ENCODE data around the gene DDI2. TPM values are rescaled to one million over a fixed set of nuclear protein-coding genes. Genes with fewer than 3 reads are reported as not detected.

DDI2 gene
- total RNA-seq, 1 donor from 2014 or later: 13.0 TPM

- no peak for DNase-seq (ENCODE audit: low read depth in 2 of 2)
These were observed 84.5 kb downstream of the DDI2 start for GRCh38 chr1:15701784-15702183.

DNA sequence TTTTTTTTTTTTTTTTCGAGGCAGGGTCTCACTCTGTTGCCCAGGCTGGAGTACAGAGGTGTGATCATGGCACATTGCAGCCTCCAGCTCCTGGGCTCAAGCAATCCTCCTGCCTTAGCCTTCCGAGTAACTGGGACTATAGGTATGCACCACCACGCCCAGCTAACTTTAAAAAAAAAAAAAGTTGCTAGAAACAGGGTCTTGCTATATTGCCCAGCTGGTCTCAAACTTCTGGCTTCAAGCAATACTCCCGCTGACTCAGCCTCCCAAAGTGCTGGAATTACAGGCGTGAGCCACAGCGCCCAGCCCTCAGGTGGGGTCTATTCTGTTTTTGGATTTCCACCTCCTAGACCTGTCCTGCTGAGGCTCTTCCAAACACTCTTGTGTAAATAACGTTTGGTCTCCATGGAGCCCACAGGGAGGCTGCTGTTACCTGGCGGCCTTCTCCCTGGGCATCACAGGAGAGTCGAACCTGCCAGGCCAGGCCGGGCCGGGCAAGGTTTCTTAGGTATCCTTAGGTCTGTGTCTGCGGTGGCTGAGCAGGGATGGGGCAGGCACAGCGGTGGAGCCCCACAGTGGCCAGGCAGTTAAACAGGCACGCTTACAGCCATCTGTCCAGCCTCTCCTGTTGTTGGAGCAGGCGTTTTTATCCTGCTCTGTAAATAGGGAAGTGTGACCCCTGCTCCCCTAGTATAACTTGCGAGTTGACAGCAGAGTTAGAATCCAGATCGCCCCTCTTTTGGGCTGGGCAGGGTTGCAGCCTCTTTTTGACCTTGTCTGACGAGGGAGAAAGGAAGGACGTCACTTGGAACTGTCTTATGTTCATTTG, 85.7 kb downstream of the DDI2 start:
- no peak for DNase-seq (ENCODE audit: low read depth in 2 of 2)

- peak in 1 of 2 donors; percentile 42 for DNase-seq (ENCODE audit: low read depth in 2 of 2)
These were observed 86.3 kb downstream of the DDI2 start for GRCh38 chr1:15703562-15703961.

DNA sequence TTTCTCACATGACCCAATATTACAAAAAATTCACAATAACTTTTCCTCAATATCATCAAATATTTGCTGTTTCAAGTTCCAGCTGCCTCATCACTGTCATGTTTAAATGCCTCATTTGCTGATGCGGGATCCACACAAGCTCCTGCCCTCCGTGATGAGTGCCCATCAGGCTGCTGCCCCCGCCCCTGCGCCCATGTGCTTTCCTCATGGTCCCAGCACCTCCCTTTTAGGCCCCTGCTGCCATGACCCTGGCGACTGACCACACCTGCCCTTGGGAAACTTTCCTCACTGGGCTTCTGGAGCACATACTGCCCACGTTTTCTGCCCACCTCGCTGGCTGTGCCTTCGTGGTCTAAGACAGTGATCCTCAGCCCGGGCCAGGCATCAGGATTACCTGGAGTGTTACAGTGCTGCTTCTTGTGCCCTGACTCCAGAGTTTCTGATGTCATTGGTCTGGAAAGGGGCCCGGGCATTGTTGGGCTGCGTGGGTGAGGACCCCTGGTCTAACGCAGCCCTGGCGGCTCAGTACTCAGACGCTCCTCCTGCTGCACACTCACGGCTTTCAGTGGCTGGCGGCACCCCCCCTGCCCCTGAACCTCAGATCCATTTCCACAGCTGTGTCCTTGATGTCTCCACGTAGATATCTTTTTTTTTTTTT, 87.4 kb downstream of the DDI2 start:
- DNase-seq (ENCODE audit: low read depth in 2 of 2): no peak

GRCh38 chr1:15705184-15705566, 87.9 kb downstream of the DDI2 start:
- DNase-seq (ENCODE audit: low read depth in 2 of 2): no peak

- DNase-seq (ENCODE audit: low read depth in 2 of 2): no peak
These were observed 89.5 kb downstream of the DDI2 start for GRCh38 chr1:15706751-15707150.

DNA sequence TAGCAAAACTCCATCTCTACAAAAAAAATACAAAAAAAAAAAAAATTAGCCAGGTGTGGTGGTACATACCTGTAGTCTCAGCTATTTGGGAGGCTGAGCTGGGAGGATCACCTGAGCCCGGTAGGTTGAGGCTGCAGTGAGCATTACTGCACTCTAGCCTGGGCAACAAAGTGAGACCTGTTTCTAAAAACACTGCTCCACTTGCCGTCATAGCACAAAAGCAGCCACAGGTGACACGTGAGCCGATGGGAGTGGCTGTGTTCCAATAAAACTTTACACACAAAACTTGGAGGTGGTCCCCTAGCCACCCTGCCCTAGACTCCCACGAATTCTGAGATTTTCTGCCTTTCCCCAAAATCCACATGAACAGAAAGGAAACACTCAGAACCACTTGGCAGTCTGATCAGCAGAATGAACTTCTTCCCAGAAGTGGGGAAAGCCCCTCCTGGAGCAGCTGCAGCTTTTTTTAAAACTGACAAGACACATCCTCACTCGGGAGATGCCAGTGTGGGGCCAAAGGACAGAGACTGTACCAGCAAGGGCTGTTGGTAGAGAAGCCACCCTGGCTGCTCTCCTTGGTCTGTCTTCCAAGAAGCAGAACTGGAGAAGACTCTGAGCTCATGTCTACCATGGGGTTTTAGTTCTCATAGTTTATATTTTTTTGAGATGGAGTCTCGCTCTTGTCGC, 90.1 kb downstream of the DDI2 start:
- no peak for DNase-seq (ENCODE audit: low read depth in 2 of 2)

DNA sequence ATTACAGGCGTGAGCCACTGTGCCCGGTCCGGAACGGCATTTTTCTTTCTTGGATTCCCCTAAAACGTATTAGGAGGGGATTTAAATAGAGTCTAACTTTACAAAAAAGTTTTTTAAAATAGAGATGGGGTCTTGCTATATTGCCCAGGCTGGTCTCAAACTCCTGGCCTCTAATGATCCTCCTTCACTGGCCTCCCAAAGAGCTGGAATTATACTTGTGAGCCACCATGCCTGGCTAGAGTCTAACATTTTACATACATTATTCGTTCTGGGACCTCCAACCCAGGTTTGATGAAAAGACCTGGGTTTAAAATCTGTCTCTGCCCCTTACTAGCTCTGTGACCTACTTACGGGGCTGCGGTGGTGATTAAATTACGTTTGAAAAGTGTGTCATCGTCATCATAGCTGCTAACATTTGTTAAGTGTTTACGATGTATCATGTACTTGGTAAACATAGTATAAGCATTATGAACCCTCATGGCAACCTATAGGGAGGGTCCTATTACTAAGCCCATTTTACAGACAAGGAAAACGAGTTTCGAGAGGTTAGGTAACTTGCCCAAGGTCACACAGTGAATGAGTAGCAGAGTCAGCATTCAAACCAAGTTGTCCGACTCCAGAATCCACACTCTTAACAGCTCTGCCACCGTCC, 91.4 kb downstream of the DDI2 start:
- no peak for DNase-seq (ENCODE audit: low read depth in 2 of 2)

- DNase-seq (ENCODE audit: low read depth in 2 of 2): no peak
These were observed 92.0 kb downstream of the DDI2 start for GRCh38 chr1:15709226-15709625.

GRCh38 chr1:15712168-15712567, 94.9 kb downstream of the DDI2 start:
- no peak for DNase-seq (ENCODE audit: low read depth in 2 of 2)

DNA sequence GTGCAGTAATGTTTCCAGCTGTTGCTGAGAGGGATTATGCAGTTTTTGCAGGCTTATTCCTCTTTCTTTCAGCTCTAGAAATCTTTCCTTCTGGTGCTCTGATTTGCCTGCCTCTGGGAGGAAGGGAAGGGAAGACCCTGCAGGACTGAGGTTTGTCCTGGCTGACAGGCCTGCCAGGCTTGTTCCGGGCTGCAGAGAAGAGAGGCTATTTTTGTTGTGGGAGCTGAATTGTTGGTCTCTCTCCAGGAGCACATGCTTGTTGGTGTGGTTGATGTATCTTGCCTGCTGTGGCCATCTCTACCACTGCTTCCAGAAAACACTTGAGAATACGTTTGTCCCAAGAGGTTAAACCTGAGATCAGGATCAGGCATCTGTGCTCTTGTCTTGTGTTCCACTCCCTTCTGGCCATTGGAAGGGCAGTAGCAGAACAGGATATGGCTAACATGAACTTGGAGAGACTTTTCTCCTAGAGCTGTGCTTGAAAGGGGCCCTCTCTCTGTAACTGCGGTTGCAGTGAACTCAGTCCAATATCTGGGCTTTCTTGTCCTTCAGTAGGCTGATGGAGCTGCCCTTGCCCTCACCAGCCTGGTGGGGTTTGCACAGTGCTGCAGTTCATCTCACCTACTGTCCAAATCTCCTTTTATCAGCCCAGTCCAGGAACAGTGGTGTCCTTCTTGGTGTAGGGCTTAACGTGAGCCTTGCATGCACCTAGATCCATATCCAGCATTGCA, 97.3 kb downstream of the DDI2 start:
- DNase-seq (ENCODE audit: low read depth in 2 of 2): no peak

- DNase-seq (ENCODE audit: low read depth in 2 of 2): no peak
These were observed 100.3 kb downstream of the DDI2 start for GRCh38 chr1:15717418-15718125.

GRCh38 chr1:15718199-15718601, 100.9 kb downstream of the DDI2 start:
- DNase-seq (ENCODE audit: low read depth in 2 of 2): no peak

Other genes starting within 250 kb of the DDI2 start
- 33.4 and 34.1 TPM in 2 replicates for gene EFHD2, start 207.6 kb upstream of the DDI2 start, total RNA-seq
- not detected in 2 replicates for gene CTRC, start 179.0 kb upstream of the DDI2 start, total RNA-seq
- not detected in 2 replicates for gene CELA2A, start 160.7 kb upstream of the DDI2 start, total RNA-seq
- gene CELA2B, start 141.4 kb upstream of the DDI2 start, total RNA-seq: not detected in 2 replicates
- gene CASP9, start 93.2 kb upstream of the DDI2 start, total RNA-seq: 3.2 and 3.5 TPM in 2 replicates
- gene DNAJC16, start 90.6 kb upstream of the DDI2 start, total RNA-seq: 9.1 and 11.8 TPM in 2 replicates
- gene AGMAT, start 32.4 kb upstream of the DDI2 start, total RNA-seq: 0.38 and 0.90 TPM in 2 replicates
- gene PLEKHM2, start 66.9 kb downstream of the DDI2 start, total RNA-seq: 40.1 and 60.6 TPM in 2 replicates
- 0.13 and 0.26 TPM in 2 replicates for gene SLC25A34, start 118.8 kb downstream of the DDI2 start, total RNA-seq
- 0.13 TPM in 1 of 2 replicates, not detected in the other for gene TMEM82, start 125.0 kb downstream of the DDI2 start, total RNA-seq
- 136 and 174 TPM in 2 replicates for gene FBLIM1, start 141.3 kb downstream of the DDI2 start, total RNA-seq
- 0.76 and 4.0 TPM in 2 replicates for gene UQCRHL, start 190.2 kb downstream of the DDI2 start, total RNA-seq
- 10.8 and 12.5 TPM in 2 replicates for gene SPEN, start 230.2 kb downstream of the DDI2 start, total RNA-seq